MM.1S (cell line): ENCODE results near the gene APEH.

Experiments used
- CTCF ChIP-seq: fragments of 300-600 bp; sonication (generic); IDR thresholded peaks from 2 replicates; pipeline ENCODE4 v1.5.1; 2016; ENCODE audit warnings: antibody characterized with exemption, low read length, mixed read lengths
- EZH2 ChIP-seq: fragments of 300-600 bp; sonication (generic); optimal IDR thresholded peaks from 2 replicates; pipeline ENCODE3; 2017; ENCODE audit warnings: low read depth, mild to moderate bottlenecking, antibody characterized with exemption, low read length, mixed read lengths

- no peak for TF ChIP-seq CTCF
- no peak for TF ChIP-seq EZH2
These were observed 6.3 kb upstream of the APEH start for GRCh38 chr3:49667701-49668413.
